A549 treated with dexamethasone at 1 μM for 4 hours (cell line): ENCODE measurements around the gene NPY5R. TPM values are rescaled to one million over a fixed set of nuclear protein-coding genes. Genes with fewer than 3 reads are reported as not detected.

ENCODE experiments used
- total RNA-seq: library from RNA; stranded (reverse); fragments of 200-300 nt; extraction: Qiagen RNA extraction; gene quantifications from 5 replicates; pipeline ENCODE4 v1.2.3, GENCODE V29; 2022

NPY5R gene
- not detected in 5 replicates for total RNA-seq

DNA sequence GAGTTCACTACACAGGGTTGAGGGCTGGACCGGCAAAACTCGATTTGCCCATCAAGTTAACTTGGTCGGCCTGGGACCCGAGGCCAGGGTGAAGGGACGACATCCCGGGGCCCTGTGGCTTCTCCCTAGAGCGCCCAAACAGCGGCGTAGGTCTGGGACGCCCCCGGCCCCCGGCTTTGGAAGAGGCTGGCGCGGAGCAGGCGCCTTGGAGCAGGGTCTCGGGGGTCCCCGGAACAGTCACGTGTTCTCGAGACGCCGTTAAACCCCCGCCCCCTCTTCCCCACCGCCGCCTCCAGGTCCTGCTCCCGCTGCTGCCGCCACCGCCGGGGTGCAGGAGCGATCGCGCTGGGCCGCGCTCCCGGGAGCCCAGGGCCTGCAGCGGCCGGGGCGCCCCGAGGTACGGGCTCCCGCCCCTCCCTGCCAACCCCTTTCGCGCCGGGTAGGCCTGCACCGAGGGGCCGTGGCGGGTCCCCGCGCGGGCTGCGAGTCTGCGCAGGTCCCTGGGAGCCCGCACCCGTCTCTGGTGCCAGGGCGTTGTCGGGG is at the start of gene NPY5R:
Gene NPY5R (plus strand): TSS at position 289 of the 543 bp plus-strand sequence. CDS start 6,382 bp downstream, outside the sequence.

DNA sequence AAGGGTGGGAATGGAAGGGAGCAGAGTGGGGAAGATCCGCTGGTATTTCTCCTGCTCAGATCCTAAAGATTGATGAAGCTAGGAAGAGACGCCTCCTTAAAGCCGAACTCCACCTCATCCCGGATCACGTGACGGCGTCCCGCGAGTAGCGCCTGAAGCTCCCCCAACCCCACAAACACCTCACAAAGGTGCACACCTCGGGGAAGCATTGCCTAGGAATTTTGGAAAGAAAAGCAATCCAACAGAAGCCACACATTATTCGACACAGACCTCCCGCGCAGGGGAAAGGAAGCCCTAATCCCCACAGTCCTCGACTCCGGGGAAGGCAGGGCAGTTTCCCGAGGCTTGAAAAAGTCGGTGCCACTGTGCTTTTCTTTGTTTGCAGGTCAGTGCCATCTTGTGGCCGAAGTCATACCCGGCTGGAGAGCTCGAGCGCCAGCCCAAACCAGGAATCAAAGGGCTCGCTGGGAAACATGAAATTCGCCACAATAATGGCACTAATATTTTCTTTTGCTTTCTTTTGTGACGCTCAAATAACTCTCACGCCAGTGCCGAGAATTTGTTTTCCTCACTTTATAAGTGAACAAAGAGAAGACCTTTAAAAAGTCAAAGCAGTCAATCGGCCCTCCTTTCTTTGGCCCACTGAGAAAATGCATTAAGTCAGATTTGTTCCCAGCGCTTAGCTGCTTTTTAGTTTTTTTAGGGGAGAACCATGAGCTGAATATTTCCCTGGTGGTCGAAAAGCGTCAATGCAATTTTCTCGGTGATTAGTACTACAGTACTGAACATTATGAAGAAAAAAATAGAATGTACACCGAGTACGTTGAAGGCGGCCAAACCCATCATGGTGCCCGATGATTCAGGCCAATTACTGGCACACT is 10.9 kb upstream of the NPY5R start, which contains the start of gene NPY1R:
Gene NPY1R (minus strand): TSS at position 71 of the 881 bp plus-strand sequence. CDS start 6,042 bp downstream, outside the sequence.

Other genes with a start within 250 kb of the NPY5R start
- gene NAF1, start 177.0 kb upstream of the NPY5R start, total RNA-seq = 13.5 to 15.9 TPM (median 14.0 TPM) in 5 replicates
- 0.07 to 0.17 TPM (median 0.11 TPM) in 3 of 5 replicates, not detected in the others for gene NPY1R, start 11.3 kb upstream of the NPY5R start, total RNA-seq
- not detected in 5 replicates for gene TKTL2, start 129.9 kb downstream of the NPY5R start, total RNA-seq
- gene TMA16, start 150.8 kb downstream of the NPY5R start, total RNA-seq = 21.8 to 35.4 TPM (median 24.8 TPM) in 5 replicates